Cardiac fibroblast (primary cell): ENCODE results near the gene TNNC1.

Experiments
- DNase-seq, 2 donors: peaks; one replicate each; pipeline versions ENCODE4 v3.0.0 to v3.0.0-alpha.2; 2010; ENCODE audit warnings: low read depth in 2 of 2
- H3K4me3 ChIP-seq, 2 donors: replicated peaks in 1 of 2; 1 replicate in 1 of 2; 2 replicates in 1 of 2; pipeline ENCODE4 v1.5.1; 2011; ENCODE audit warnings: low read depth in 2 of 2, low read length in 2 of 2, mild to moderate bottlenecking in 2 of 2, moderate library complexity in 1 of 2
- CTCF ChIP-seq: IDR thresholded peaks from one replicate; pipeline ENCODE4 v1.5.1; 2011; ENCODE audit warnings: low read depth, mild to moderate bottlenecking, low read length, inconsistent platforms

The TNNC1 gene

GRCh38 chr3:52451237-52452083 is 2.4 kb downstream of the TNNC1 start:
- no peak for TF ChIP-seq CTCF
- H3K4me3 ChIP-seq = no peak overlapping the region
- no peak for DNase-seq

- DNase-seq = no peak
Measured at GRCh38 chr3:52450489-52451236, 3.2 kb downstream of the TNNC1 start.

GRCh38 chr3:52447512-52448355 is 6.1 kb downstream of the TNNC1 start:
- TF ChIP-seq CTCF = no peak
- DNase-seq = no peak
- H3K4me3 ChIP-seq = no peak overlapping the region

More at GRCh38 chr3:52450489-52451236, 3.2 kb downstream of the TNNC1 start:
- no peak overlapping the region for H3K4me3 ChIP-seq
- no peak for TF ChIP-seq CTCF

GRCh38 chr3:52446631-52447511 is 7.0 kb downstream of the TNNC1 start:
- peak; percentile 56 to 70 for DNase-seq
- no peak overlapping the region for H3K4me3 ChIP-seq
- peak; percentile 100 for TF ChIP-seq CTCF

- no peak for DNase-seq
- H3K4me3 ChIP-seq = no peak overlapping the region
- TF ChIP-seq CTCF = no peak
Measured at GRCh38 chr3:52446042-52446441, 7.8 kb downstream of the TNNC1 start.
